ENCODE data around the gene HLTF.
A peak's percentile ranks its signal among the peaks of the same experiment; 100 is the strongest.
"Not testable (repeated sequence)": the region's sequence is repeated elsewhere in the genome, so short reads cannot be mapped to it uniquely, and the experiment has no call there.

Gene HLTF

DNA sequence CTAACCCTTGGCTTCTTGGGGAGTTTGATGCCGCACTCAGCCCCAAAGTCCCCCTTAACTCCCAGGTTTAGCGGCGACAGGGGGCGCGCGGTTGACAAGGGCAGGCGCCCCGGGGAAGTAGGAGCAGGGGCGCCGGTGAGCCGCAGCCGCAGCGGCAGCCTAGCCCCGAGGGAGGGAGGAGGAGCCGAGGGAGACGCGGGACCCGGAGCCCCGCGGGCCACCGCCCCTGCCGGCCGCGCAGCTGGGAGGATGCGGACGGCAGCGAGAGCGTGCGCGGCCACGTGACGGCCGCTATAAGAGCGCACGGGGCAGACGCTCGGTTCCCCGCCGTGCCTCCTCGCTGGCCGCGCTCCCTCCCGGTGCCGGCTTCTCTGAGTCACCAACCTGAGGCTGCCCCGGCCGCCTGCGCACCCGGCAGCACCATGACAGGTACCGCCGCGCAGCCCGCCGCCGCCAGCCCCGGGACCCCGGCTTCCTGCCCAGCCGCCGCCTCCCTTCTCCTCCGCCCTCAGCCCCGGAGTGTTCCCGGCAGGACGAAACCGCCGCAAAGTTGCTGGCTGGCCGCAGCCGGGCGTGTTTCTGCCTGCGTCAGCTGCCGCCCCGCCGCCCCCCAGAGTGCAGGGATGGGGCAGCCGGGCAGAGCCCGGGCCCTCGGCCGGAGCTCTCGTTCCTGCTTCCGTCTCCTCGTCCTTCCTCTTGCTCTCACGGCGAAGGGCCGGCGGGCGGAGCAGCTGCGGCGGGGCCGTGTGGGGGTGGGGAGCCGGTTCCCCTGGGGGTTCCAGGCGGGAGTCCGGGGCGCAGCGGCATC, 94.9 kb downstream of the HLTF start, which contains the start of gene GYG1:
Gene GYG1, plus strand, starts transcription at position 322 of the 808 bp plus-strand sequence. Its CDS starts 101 bp downstream, at position 423.
- DNase-seq (ENCODE audit: low read depth), result peak; percentile 68

DNA sequence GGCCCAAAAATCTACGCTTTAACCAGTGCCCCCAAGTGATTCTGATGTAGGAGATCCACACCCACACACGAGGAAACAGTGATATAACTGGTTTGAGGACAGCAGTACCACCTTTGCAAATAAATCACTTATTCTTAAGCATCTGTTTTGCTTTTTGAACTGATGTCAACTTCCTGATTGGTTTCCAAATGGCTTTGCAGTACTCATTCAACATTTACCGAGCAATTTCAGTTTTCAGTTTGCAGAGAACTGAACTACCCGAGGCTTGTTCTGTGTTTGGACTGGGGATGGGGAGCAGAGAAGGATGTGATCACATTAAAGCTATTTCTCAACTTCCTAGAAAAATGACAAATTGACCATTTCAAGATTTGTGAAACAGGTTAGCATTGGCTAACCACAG, 96.1 kb downstream of the HLTF start:
- no peak for DNase-seq (ENCODE audit: low read depth)

DNA sequence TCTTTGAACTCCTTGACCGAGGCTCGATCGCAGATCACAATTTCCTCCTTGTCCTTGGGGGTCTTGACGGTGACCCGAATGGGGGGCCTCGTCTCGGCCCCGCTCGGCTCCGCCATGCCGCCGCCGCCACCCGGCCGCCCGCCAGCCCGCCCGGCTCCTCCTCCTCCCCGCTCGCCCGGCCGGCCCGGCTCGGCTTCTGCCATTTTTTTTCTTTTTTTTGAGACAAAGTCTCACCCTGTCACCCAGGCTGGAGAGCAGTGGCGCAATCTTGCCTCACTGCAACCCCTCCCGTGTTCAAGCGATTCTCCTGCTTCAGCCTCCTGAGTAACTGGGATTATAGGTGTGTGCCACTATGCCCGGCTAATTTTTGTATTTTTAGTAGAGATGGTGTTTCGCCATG, 98.8 kb downstream of the HLTF start:
- not testable (repeated sequence) for DNase-seq (ENCODE audit: low read depth)

- DNase-seq (ENCODE audit: low read depth), result no peak
Observed at GRCh38 chr3:148981273-148981672, 105.1 kb downstream of the HLTF start.

Data from activated T-cell treated with anti-CD3 and anti-CD28 coated beads for 1 hour (primary cell).